Endothelial cell of umbilical vein (primary cell): ENCODE data around the gene MAPK8IP2. TPM values are rescaled to one million over a fixed set of nuclear protein-coding genes. Genes with fewer than 3 reads are reported as not detected.

Experiments used
- BruUV-seq: library from RNA; stranded (reverse); fragments of 400-500 nt; replicated peaks from 2 replicates; lab custom pipeline; 2021; lab: Mats Ljungman, UMichigan
- CTCF ChIA-PET: fragments of 300-600, 350-600 bp; sonication (Branson Sonifier 250); formaldehyde crosslinking; loops from one replicate; lab custom pipeline; 2021; ENCODE audit warnings: antibody characterized with exemption, inconsistent platforms; lab: Charles Lee
- POLR2A ChIA-PET: fragments of 300-600, 350-600 bp; sonication (Branson Sonifier 250); formaldehyde crosslinking; loops from one replicate; lab custom pipeline; 2021; ENCODE audit warnings: antibody characterized with exemption, inconsistent platforms; lab: Charles Lee
- DNase-seq: peaks from one replicate; pipeline ENCODE4 v3.0.0-alpha.2; 2011; ENCODE audit warnings: low read depth, low spot score
- FAIRE-seq: peaks from 2 replicates; lab custom pipeline; 2011; peaks lifted over from hg19 to GRCh38; lab: Jason Lieb, UNC
- H2AFZ ChIP-seq: 2 replicates; pipeline ENCODE4 v1.6.0; 2012; ENCODE audit warnings: low read depth, low read length, control low read depth, inconsistent platforms
- H3K27ac ChIP-seq: 2 replicates; pipeline ENCODE4 v1.5.1; 2011; ENCODE audit warnings: low read depth, mild to moderate bottlenecking, control low read depth, low read length, moderate library complexity; ENCODE audit not compliant: insufficient read depth
- H3K27me3 ChIP-seq, 2 experiments: 2 replicates each; pipeline versions ENCODE4 v1.6.0 to v1.6.1; 2011; ENCODE audit warnings: low read length in 2 of 2, mixed read lengths in 1 of 2; ENCODE audit not compliant: control insufficient read depth in 2 of 2, insufficient read depth in 2 of 2
- H3K36me3 ChIP-seq, 2 experiments: 2 replicates in 1 of 2; 3 replicates in 1 of 2; pipeline ENCODE4 v1.5.1; 2011; ENCODE audit warnings: low read length in 2 of 2, mild to moderate bottlenecking in 1 of 2, moderate library complexity in 1 of 2; ENCODE audit not compliant: control insufficient read depth in 2 of 2, insufficient read depth in 2 of 2; ENCODE audit errors: extremely low read depth in 1 of 2
- H3K4me1 ChIP-seq: 3 replicates; pipeline ENCODE4 v1.5.1; 2011; ENCODE audit warnings: mild to moderate bottlenecking, low read length; ENCODE audit not compliant: control insufficient read depth, insufficient read depth; ENCODE audit errors: extremely low read depth
- H3K4me2 ChIP-seq: 2 replicates; pipeline ENCODE4 v1.6.1; 2011; ENCODE audit warnings: low read length, control low read depth, mixed read lengths; ENCODE audit not compliant: insufficient read depth
- H3K4me3 ChIP-seq, 3 experiments: fragments of 200-600 bp in 1 of 3; sonication (generic), shearing (Covaris generic) in 1 of 3; replicated peaks in 1 of 3; 2 replicates each; pipeline ENCODE4 v1.5.1; 2011 to 2016; ENCODE audit warnings: control low read depth in 3 of 3, low read length in 3 of 3, mild to moderate bottlenecking in 2 of 3, inconsistent platforms in 1 of 3, low read depth in 1 of 3, moderate library complexity in 1 of 3; ENCODE audit not compliant: insufficient read depth in 1 of 3
- H3K79me2 ChIP-seq: 2 replicates; pipeline ENCODE4 v1.6.0; 2012; ENCODE audit warnings: low read length, inconsistent platforms; ENCODE audit not compliant: control insufficient read depth, insufficient read depth
- H3K9ac ChIP-seq: replicated peaks from 2 replicates; pipeline ENCODE3; 2011; ENCODE audit warnings: low read length, control low read depth; ENCODE audit not compliant: insufficient read depth; ENCODE audit errors: extremely low read depth
- H3K9me1 ChIP-seq: replicated peaks from 3 replicates; pipeline ENCODE4 v1.6.0; 2011; ENCODE audit warnings: mild to moderate bottlenecking, low read length; ENCODE audit not compliant: control insufficient read depth, insufficient read depth; ENCODE audit errors: extremely low read depth
- H3K9me3 ChIP-seq: replicated peaks from 2 replicates; pipeline ENCODE4 v1.5.1; 2012; ENCODE audit warnings: low read length, inconsistent platforms; ENCODE audit not compliant: control insufficient read depth, insufficient read depth
- H4K20me1 ChIP-seq: replicated peaks from 2 replicates; pipeline ENCODE3; 2011; ENCODE audit warnings: mild to moderate bottlenecking, low read length; ENCODE audit not compliant: control insufficient read depth, insufficient read depth; ENCODE audit errors: extremely low read depth
- EZH2 ChIP-seq: IDR thresholded peaks from 2 replicates; pipeline ENCODE4 v1.6.1; 2012; ENCODE audit warnings: borderline replicate concordance, low read depth, mild to moderate bottlenecking, moderate library complexity, low read length, inconsistent platforms; ENCODE audit not compliant: severe bottlenecking
- FOS ChIP-seq: IDR thresholded peaks from 2 replicates; pipeline ENCODE4 v1.6.1; 2011; ENCODE audit warnings: mild to moderate bottlenecking, low read length, moderate library complexity, borderline replicate concordance; ENCODE audit not compliant: insufficient read depth
- GATA2 ChIP-seq: IDR thresholded peaks from 2 replicates; pipeline ENCODE4 v1.7.0; 2011; ENCODE audit warnings: low read depth, mild to moderate bottlenecking, moderate library complexity, mixed read lengths, low read length; ENCODE audit not compliant: insufficient read length, insufficient read depth
- JUN ChIP-seq: IDR thresholded peaks from 2 replicates; pipeline ENCODE4 v1.6.1; 2011; ENCODE audit warnings: borderline replicate concordance, low read depth; ENCODE audit not compliant: insufficient read length, insufficient read depth
- MYC ChIP-seq: IDR thresholded peaks from one replicate; pipeline ENCODE4 v1.6.1; 2011; ENCODE audit warnings: mild to moderate bottlenecking, low read depth, low read length
- POLR2A ChIP-seq: IDR thresholded peaks from 2 replicates; pipeline ENCODE4 v1.6.1; 2012; ENCODE audit warnings: low read depth, mild to moderate bottlenecking, control low read depth, low read length
- POLR2AphosphoS5 ChIP-seq: IDR thresholded peaks from 2 replicates; pipeline ENCODE4 v1.6.1; 2012; ENCODE audit warnings: low read depth, mild to moderate bottlenecking, control low read depth, low read length, moderate library complexity; ENCODE audit not compliant: insufficient read depth
- dilution Hi-C: fragments of 300-500 bp; cut with MboI; formaldehyde crosslinking; loops from one replicate; pipeline ENCODE4 v1.15.0; 2019; ENCODE audit warnings: low sequenced_read_pairs; ENCODE audit not compliant: extremely low pct_ligation_motif_present
- intact Hi-C: fragments of 100-400 bp; cut with micrococcal nuclease; formaldehyde crosslinking; loops from one replicate; pipeline ENCODE4 v1.10.0; 2022
- polyA plus RNA-seq, 4 experiments: library from polyadenylated mRNA; depleted of rRNA in 3 of 4; stranded (reverse) in 3 of 4; unstranded in 1 of 4; fragments of >200 nt; gene quantifications; 2 replicates each; pipeline versions ENCODE4 v1.2.1 to v1.2.3, GENCODE V29; 2011 to 2012; ENCODE audit warnings: missing spikeins in 1 of 4
- total RNA-seq: library from RNA; stranded (reverse); gene quantifications from 2 replicates; pipeline ENCODE4 v1.2.3, GENCODE V29; 2021
- TF ChIP-seq, protein P1 (sequence below): IDR thresholded peaks from 2 replicates; pipeline ENCODE4 v1.6.1; 2011; ENCODE audit not compliant: insufficient read depth, insufficient read length
- TF ChIP-seq, protein P2 (sequence below), 2 donors: IDR thresholded peaks; 1 replicate in 1 of 2; 2 replicates in 1 of 2; pipeline ENCODE4 v1.5.1; 2011; ENCODE audit warnings: low read length in 2 of 2, mild to moderate bottlenecking in 2 of 2, moderate library complexity in 2 of 2, control low read depth in 1 of 2, inconsistent platforms in 1 of 2, low read depth in 1 of 2; ENCODE audit not compliant: insufficient read depth in 1 of 2; ENCODE audit errors: extremely low read depth in 1 of 2

Gene MAPK8IP2
- total and polyA plus RNA-seq, 2 donors (not counting 3 experiments of a cell fraction or from before 2014, with no cell fraction given), result 0.21 to 0.31 TPM

DNA sequence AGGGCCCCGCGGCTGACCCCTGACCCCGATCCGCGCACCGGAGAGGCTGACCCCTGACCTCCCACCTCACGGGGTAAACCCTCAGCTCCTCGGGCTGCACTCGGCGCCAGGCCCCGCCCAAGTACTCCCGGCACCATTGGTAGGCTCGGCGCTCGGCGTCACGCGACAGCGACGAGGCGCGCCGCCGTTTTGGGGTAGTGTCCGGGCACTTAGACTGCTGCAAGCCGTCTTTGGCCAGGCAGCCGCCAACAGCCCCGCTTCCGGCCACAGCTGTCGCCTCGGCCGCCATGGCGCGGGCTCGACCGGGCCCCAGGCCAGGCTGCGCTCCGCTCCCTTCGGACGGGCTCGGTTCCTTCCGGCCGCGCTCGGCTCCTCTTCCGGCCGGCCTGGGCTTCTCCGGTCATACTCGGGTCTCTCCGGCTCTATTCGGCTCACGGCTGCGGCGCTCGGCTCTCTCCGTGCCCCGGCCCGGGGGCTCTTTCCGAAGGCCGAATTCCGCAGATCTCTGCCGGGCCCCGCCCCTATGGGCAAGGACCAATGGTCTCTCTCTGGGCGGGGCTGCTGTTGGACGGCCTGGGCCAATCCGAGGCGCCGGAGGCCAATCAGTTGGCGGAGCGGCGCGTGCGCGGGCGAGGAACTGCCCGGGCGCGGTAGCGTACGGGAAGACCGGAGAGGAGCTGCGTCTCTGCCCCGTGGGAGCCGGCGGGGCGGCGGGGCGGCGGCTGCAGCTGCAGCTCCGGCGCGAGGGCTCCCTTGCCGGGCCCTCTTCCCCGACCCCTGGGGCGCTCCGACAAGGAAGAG lies 17.9 kb upstream of the MAPK8IP2 start, which contains the start of gene CHKB:
TSS of gene CHKB (minus strand) at position 357 of the 801 bp plus-strand sequence. CDS start at position 289, 68 bp downstream.
- peak within 1 kb of the TSS; percentile 93 for H3K4me2 ChIP-seq
- TF ChIP-seq GATA2 (no peak), POLR2AphosphoS5 (peak; percentile 78), POLR2A (peak; percentile 77)
- BruUV-seq, result no TSS peak
- FAIRE-seq (peak; percentile 99), DNase-seq (peak; percentile 98)
- H3K9me1 ChIP-seq, result no peaks in the 10 kb centered on the region
- H3K36me3 ChIP-seq, result peaks cover 0 to 7% of the 10 kb centered on the region in 2 experiments
- ChIA-PET CTCF (interaction anchor here (1.3 to 3.5 kb wide), 3 partner anchors 17 to 57 kb away, joined by 4 to 17 read pairs (median 5); partner anchors contain the start of gene SCO2), POLR2A (interaction anchor here (1.6 kb wide), 1 partner anchor 57 kb away, joined by 4 read pairs; the partner anchor contains the start of gene SCO2)
- no peaks in the 10 kb centered on the region for H4K20me1 ChIP-seq
- peaks cover 0 to 2% of the 10 kb centered on the region in 2 experiments for H3K27me3 ChIP-seq
- H3K27ac ChIP-seq, result peak within 1 kb of the TSS; percentile 87
- intact Hi-C loops, result loop anchor here (2.0 kb wide), 3 partner anchors 58 to 110 kb away; partner anchors contain the start of genes NCAPH2 and SCO2
- peak within 1 kb of the TSS; percentile 73 to 87 (median 85) for H3K4me3 ChIP-seq
- peak within 1 kb of the TSS; percentile 96 for H3K9ac ChIP-seq
- H3K9me3 ChIP-seq, result no peaks in the 10 kb centered on the region
- peak within 1 kb of the TSS; percentile 98 for H2AFZ ChIP-seq
- peaks cover 13% of the 10 kb centered on the region for H3K4me1 ChIP-seq
- peaks cover 8% of the 10 kb centered on the region for H3K79me2 ChIP-seq
- dilution Hi-C loops, result no loop called here

DNA sequence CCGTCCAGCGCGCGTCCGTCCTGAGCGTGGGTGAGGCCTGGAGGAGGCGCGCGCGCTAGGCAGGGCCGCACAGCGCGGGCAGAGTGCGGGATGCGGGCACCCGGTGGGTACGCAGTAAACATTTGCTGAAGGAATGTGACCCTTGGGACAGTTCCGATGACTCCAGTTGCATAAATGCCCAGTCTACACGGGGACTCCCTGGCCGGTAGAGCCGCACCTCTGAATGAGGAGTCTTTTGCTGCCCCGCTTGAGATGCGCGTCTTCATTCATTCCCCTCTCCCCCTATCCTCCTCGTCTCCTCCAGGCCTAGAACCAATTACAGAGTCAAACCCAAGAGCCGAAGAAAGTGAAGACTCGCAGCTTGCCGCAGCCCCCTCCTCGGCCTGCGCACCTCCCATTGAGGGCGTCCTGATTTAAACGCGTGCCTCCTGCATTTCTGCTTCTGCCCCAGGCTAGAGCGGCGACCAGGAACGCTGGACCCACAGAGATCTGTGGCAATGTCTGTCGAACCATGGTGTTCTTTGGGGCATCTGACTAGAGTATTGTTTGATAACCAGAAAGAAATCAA lies 17.2 kb upstream of the MAPK8IP2 start:
- TSS peak; percentile 49 for BruUV-seq
- intact Hi-C loops, result loop anchor here (2.0 kb wide), 3 partner anchors 59 to 109 kb away; partner anchors contain the start of genes NCAPH2 and SCO2
- CTCF ChIA-PET, result interaction anchor here (1.6 to 3.5 kb wide), 2 partner anchors 37 to 58 kb away, joined by 4 to 17 read pairs; partner anchors contain the start of gene SCO2
- Histone ChIP-seq H3K27ac (no peak overlapping the region), H3K27me3 (peaks cover 0 to 2% of the 10 kb centered on the region in 2 experiments), H3K9me1 (no peaks in the 10 kb centered on the region), H3K4me1 (peaks cover 13% of the 10 kb centered on the region), H3K4me2 (peak overlapping the region; percentile 93), H3K9me3 (no peaks in the 10 kb centered on the region), H4K20me1 (no peaks in the 10 kb centered on the region), H3K9ac (peak overlapping the region; percentile 54), H3K36me3 (peaks cover 0 to 7% of the 10 kb centered on the region in 2 experiments), H3K79me2 (peaks cover 8% of the 10 kb centered on the region), H2AFZ (peak overlapping the region; percentile 78), H3K4me3 (peak overlapping the region; percentile 53 to 62 (median 54))
- POLR2A ChIA-PET, result interaction anchor here (1.6 kb wide), 1 partner anchor 57 kb away, joined by 4 read pairs; the partner anchor contains the start of gene SCO2
- FAIRE-seq (no peak), DNase-seq (no peak)
- TF ChIP-seq GATA2 (no peak), EZH2 (no peak), FOS (no peak), JUN (no peak), MYC (no peak), POLR2A (no peak), POLR2AphosphoS5 (no peak)
- TF ChIP-seq, protein P1, sequence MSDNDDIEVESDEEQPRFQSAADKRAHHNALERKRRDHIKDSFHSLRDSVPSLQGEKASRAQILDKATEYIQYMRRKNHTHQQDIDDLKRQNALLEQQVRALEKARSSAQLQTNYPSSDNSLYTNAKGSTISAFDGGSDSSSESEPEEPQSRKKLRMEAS, result no peak
- TF ChIP-seq, protein P2, sequence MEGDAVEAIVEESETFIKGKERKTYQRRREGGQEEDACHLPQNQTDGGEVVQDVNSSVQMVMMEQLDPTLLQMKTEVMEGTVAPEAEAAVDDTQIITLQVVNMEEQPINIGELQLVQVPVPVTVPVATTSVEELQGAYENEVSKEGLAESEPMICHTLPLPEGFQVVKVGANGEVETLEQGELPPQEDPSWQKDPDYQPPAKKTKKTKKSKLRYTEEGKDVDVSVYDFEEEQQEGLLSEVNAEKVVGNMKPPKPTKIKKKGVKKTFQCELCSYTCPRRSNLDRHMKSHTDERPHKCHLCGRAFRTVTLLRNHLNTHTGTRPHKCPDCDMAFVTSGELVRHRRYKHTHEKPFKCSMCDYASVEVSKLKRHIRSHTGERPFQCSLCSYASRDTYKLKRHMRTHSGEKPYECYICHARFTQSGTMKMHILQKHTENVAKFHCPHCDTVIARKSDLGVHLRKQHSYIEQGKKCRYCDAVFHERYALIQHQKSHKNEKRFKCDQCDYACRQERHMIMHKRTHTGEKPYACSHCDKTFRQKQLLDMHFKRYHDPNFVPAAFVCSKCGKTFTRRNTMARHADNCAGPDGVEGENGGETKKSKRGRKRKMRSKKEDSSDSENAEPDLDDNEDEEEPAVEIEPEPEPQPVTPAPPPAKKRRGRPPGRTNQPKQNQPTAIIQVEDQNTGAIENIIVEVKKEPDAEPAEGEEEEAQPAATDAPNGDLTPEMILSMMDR (IDR thresholded peaks at IDR 0.05; ENCODE audit: extremely low read depth in 1 of 2, insufficient read depth in 1 of 2, low read depth in 1 of 2, low read length in 2 of 2), result no peak
- dilution Hi-C loops, result no loop called here
